Ammon's horn (tissue), 1 donor: ENCODE results near the gene TNN.

Source experiments
- DNase-seq: peaks from one replicate; pipeline ENCODE4 v3.0.0-alpha.2; 2016; ENCODE audit warnings: low spot score

TNN gene

GRCh38 chr1:175173531-175173930 lies 105.9 kb downstream of the TNN start:
- no peak for DNase-seq

- no peak for DNase-seq
These were observed 106.9 kb downstream of the TNN start for GRCh38 chr1:175174309-175175102.

GRCh38 chr1:175176246-175176645 lies 108.6 kb downstream of the TNN start:
- no peak for DNase-seq

DNA sequence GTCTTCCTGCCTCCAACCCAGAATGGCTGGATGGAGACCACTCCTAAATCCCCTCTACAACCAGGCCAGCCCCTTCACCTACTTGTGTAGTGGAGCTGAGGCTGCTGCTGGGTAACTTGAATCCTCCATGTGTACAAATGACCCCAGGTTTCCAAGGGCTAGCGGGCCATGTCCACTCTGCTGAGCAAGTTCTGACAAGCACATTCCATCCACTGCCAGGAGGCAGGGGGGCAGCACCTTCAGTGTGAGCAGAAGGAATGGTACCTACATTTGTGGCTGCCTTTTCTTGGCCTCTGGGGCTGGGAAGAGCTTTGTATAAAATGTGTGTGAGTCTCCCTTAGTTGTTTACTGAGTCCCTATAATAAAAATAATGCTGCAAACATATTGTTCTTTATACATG lies 110.4 kb downstream of the TNN start:
- no peak for DNase-seq

DNA sequence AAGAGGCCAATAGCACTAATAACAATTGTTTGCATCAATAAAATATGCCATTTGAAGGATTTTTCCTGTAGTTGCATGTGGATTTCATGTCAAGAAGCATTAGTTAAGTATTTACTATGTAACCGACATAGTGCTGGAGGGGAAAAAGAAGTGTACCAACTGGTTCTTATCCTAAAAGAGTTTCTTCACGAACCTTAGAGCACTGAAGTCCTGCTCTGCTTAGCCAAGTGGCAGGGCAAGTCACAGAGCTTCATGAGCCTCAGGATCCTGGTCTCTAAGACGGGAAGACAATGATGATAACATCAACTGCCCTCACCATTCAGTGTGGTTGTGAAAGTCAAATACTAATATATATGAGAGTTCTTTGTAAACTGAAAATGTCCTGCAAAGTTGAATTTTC lies 110.8 kb downstream of the TNN start:
- DNase-seq: no peak

DNA sequence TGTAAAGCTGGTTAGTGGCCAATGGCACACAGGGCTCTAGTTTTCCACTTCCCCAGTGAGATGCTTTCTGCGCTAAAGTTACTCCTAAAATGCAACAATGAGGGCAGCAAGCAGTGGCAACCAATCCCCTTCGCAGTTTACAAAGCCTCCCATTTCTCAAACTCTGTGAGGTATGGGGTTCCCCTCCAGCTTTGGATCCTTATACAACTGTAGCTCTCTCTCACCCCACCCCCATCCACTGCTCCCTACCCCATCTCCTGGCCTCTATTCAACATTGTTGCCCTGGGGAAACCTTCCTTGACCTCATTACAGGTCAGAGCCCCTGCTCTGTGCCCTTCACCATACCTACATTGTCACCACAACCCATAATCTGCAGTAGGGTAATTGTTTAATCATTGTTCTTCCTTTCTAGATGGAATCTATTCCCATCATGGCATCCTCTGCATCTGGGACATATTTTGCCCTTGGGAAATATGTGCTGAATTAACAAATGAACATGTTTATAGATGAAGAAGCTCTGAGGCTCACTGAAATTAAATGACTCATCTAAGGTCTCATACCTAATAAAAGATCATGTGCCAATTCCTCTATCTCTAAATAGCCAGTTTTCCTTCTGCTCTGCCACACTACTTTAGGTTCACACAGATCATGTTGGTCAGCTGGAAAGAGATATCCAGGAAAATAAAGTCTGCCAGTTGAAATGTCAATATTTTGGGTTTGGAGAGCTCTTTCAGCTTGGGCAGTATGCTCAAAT lies 112.4 kb downstream of the TNN start:
- DNase-seq: no peak

GRCh38 chr1:175182201-175182746 lies 114.6 kb downstream of the TNN start:
- no peak for DNase-seq

DNA sequence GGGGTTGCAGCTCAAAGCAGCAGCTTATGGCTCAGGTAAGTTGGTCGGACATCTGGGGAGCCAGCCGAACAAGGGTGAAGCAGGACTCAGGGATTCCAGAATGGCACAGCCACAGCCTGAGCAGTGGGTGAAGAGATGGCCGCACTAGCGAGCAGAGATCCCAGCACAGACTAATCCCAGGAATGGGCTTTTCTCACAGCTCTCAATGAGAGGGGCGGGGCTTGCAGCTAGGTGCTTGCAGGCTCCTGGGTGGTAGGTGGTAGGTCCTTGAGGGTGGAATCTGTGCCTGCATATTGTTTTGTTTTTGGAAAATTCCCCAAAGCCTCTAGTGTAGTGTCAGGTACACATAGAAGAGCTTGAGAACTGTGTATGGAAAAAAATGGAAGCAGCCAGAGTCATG lies 116.0 kb downstream of the TNN start:
- DNase-seq: no peak

DNA sequence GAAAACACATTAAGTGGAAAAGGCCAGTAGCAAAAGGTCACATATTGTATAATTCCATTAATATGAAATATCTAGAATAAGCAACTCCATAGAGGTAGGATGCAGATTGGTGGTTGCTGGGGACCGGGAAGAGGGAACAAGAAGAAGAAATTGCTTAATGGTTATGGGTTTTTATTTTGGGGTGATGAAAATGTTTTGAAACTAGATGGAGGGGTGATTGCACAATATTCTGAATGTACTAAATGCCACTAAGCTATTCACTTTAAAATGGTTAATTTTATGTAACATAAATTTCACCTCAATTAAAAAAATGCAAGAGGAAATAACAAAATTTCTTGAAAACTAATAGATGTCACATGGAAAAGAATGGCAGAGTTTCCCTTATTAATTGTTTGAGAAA lies 118.3 kb downstream of the TNN start:
- DNase-seq: no peak

DNA sequence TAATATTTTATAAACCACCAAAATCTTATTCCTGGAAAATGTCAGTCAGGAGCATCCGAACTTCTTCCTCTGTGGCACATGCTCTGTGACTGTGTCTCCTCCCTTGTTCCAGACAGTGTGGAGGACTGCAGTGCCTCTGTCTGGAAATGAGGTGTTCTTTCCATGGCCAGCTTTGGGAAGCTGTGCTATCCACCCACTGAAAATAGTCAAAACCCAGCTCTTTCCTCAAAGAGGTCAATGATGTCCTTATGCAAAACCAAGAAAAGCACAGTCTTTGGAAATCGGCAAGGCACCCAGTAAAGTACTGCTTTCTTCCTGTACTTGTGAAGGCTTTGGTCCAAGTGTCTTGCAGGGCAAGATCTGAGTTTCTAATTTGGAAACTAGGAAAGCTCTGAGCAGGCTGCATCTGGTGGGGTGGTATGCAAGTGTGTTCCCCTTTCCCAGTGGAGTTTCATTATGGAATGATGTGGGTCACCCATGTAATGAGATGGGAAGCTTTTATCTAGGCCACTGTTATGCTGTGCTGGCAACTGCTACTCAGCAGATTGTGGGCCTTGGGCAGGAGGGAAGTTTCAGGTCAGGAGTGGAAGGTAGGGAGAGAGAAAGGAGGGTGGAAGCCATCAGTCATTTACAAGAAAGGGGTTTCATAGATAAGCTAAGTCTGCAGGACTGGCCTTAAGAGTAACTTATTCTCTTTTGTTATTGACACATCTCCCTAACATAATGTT lies 119.0 kb downstream of the TNN start:
- DNase-seq: no peak

GRCh38 chr1:175188936-175189335 lies 121.3 kb downstream of the TNN start:
- DNase-seq: peak; percentile 38

GRCh38 chr1:175191659-175192058 lies 124.0 kb downstream of the TNN start:
- no peak for DNase-seq

- DNase-seq: no peak
These were observed 124.5 kb downstream of the TNN start for GRCh38 chr1:175192111-175192629.

DNA sequence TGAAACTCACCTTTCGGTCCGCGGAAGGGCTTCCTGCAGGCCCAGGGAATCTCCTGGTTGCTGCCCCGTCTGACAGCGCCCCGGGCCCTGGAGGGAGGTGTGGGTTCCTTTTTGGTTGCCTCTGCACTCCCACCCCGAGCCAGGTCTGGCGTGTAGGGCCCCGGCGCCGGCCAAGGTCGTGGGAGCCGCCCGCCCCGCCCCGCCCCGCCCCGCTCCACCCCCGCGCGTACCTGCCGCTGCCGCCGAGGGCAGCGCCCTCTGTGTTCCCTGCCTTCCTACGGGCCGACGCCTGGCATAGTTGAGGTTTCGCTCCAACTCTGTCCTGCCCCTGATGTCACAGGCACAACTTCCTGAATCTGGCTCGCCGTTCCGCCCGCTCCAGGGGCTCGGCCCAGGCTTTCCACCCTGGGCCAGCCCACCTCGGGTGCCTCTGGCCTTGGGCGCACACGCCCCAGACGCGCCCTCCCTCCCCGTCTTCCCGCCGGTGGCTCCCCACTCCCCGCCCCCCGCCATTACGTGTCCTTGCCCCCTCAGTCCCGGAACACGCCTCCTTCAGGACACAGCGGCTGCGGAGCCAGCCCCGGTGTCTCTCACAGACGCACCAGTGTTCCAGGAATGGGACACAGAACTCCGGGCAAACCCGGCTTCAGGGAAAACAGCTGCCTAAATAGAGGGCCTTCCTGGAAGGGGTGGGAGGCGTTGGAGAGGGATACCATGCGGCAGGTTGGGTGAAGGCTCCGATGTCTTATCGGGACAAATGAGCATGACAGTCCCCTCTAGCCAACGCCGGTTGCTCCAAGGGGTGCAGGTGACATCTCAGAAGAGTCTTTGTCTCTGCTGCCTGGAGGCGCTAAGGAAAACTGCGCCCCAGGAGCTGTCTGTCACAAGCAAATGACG lies 125.2 kb downstream of the TNN start, which contains the start of gene KIAA0040:
Gene KIAA0040 (minus strand): TSS at position 147 of the 897 bp plus-strand sequence. CDS start 31,763 bp downstream, outside the sequence.
- peak; percentile 33 for DNase-seq

DNA sequence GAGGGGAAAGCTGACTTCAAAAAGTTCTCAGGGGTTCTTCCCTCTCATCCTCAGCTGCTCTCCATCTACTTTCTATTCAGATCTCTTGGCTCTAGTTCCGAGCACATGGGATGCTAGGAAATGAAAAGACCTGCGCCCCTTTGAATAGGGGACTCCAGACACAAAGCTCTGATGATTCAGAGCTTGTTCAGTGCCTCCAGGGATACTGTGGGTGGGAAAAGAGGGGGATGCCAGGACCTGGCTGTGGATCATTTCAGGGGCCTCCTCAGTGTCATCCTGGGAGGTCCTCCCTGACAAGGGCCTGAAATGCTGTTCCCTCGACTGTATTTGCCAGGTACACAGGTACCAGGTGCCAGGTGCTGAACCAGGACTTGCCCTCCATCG lies 125.9 kb downstream of the TNN start:
- no peak for DNase-seq

DNA sequence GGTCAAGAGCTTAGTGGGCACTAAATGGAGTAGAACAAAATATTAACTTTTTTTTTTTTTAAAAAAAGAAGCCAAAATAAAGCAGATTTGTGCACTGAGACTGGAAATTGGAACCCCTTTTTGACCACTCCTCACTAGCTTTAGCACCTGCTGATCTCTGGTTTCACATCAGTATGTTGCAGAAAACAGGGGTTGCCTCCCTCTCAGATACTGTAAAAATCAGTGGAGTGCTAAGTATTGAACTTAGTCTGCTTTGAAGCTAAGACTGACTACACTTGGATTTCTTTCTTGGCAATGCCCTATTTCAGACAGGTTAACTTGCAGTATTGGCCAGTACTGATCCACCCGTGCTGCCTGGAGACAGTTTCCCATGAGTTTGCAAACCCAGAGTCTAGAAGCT lies 127.6 kb downstream of the TNN start:
- no peak for DNase-seq

DNA sequence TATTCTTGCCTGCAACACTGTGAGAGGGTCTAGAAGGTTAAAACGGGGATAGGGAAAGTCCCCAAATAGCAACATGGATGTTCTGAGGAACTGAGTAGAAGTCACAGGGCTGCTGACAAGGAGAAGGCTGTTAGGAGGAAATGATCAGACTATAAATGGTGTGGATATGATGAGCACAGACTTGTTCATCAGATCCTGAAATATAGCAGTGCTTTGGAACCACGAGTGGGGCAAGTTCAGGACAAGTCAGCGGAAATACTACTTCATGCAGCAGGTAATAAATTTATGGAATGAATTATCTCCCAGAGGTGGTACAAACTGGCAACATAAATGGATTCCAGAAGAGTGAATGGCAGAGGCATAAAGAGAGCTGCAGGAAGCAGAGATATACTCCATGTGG lies 128.2 kb downstream of the TNN start:
- DNase-seq: no peak

DNA sequence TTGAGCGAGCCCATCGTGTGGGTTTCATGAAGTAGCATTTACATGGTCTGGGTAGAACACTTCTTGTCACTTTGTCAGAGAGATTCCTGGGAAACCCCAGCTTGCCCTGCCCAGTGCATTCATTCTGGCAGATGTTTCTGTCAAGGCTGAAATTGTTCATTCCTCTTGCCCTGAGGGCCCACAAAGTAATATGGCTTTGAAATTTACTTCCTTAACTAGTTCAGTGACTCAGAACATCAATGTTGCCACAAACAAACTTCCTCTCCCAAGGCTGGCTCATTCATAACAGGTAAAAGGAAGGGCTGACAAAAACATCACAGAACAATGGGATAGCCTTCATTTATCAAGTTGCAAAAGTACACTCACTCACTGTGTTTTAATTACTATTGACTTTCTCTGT lies 129.9 kb downstream of the TNN start:
- DNase-seq: no peak
